ENCODE measurements around the gene TXNL4A.

The TXNL4A gene

DNA sequence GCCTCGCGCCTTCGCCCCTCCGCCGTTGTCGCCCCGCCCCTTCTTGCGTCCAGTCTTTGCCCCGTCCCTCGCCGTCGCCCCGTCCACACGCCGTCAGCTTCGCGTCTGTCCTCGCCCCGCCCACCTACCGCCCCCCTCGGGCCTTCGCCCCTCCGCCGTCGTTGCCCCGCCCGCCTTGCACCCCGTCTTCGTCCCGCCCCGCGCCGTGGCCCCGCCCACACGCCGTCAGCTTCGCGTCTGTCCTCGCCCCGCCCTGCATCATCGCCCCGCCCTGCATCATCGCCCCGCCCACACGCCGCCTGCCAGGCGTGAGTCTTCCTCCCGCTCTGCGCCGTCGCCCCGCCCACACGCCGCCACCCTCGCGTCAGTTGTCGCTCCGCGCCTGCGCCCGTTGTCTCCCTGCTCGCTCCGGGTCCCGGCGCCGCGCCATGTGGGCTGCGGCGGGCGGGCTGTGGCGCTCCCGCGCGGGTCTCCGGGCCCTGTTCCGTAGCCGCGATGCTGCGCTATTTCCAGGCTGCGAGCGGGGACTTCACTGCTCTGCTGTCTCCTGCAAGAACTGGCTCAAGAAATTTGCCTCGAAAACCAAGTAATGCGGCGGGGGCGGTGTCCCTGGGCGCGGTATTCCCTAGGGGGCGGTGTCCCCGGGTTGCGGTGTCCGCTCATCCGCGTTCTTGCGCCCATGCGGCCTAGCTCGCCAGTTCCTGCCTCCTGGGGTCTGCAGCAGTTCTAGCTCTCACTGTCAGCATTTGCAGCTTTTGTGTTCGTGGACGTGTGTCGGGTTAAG, 45.9 kb upstream of the TXNL4A start, which contains the start of gene RBFA:
Gene RBFA, plus strand, starts transcription at position 367 of the 784 bp plus-strand sequence. Its CDS starts 62 bp downstream, at position 429.
- TF ChIP-seq POLR2AphosphoS5 (IDR thresholded peaks at IDR 0.05; ENCODE audit: low read depth, low read length): peak; percentile 77
- no peak for TF ChIP-seq SIN3A (IDR thresholded peaks at IDR 0.05; ENCODE audit: borderline replicate concordance, insufficient read depth, low read length)
- 0 out of 2 replicates have a peak, but pooled peaks have one; percentile 51 for TF ChIP-seq TAF1 (IDR thresholded peaks at IDR 0.05; ENCODE audit: borderline replicate concordance, insufficient read depth, low read length)
- peak; percentile 65 for TF ChIP-seq FOXP2 (optimal IDR thresholded peaks at IDR 0.05; ENCODE audit: borderline replicate concordance, extremely low read depth, extremely low read length, insufficient read depth)

DNA sequence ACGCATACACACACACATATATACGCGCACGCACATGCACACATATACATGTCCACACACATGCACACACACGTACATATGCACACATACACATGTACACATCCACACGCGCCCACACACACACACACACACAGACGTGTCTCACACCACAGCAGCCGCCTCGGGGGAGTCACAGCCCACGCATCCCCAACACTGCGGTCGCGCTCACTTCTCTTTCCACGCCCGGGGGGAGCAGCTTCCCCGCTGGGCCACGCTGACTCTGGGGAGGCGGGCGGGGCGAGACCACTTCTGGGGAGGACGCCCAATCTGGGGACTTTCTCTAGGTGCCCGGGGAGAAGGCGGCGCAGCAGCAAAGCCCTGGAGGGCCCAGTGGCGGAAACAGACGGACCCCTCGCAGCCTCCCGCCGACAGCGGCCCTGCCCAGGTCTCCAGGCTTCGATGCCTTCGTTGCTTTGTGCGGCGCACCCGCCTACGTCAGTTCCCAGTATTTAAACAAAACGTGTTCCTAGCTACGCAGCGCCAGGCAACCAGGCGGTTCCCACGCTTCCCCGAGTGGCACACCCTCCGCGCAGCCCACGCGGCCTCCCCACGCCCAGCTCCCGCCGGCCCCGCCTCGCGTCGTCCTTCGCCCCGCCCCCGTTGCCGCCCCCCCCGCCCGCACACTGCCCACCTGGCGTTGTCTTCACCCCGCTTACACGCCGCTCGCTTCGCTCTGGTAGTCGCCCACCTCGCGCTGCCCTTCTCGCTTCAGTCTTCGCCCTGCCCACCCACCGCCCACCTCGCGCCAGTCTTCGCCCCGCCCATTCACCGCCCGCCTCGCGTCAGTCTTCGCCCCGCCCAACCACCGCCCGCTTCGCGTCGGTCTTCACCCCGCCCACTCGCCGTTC, 45.1 kb upstream of the TXNL4A start:
- TF ChIP-seq SIN3A (IDR thresholded peaks at IDR 0.05; ENCODE audit: borderline replicate concordance, insufficient read depth, low read length) (no peak), FOXP2 (optimal IDR thresholded peaks at IDR 0.05; ENCODE audit: borderline replicate concordance, extremely low read depth, extremely low read length, insufficient read depth) (no peak)

DNA sequence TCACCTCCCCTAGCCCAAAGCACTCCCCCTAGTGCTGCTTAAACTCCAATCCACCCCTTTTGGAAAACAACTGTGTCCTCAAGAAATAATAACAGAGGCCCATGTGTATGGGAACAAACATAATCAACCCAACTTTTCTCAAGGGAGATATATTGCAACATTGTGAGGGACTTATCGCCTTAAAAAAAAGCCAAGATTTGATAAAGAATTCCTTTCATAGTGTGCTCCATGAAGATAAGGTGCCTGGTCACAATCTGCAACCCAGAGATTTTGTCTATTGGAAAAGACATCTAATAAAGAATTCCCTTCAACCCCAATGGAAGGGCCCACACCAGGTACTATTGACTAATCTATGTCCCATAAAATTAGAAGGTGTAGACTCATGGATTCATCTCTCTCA, 41.3 kb upstream of the TXNL4A start:
- no peak for TF ChIP-seq FOXP2 (optimal IDR thresholded peaks at IDR 0.05; ENCODE audit: borderline replicate concordance, extremely low read depth, extremely low read length, insufficient read depth)
- TF ChIP-seq, protein P1, sequence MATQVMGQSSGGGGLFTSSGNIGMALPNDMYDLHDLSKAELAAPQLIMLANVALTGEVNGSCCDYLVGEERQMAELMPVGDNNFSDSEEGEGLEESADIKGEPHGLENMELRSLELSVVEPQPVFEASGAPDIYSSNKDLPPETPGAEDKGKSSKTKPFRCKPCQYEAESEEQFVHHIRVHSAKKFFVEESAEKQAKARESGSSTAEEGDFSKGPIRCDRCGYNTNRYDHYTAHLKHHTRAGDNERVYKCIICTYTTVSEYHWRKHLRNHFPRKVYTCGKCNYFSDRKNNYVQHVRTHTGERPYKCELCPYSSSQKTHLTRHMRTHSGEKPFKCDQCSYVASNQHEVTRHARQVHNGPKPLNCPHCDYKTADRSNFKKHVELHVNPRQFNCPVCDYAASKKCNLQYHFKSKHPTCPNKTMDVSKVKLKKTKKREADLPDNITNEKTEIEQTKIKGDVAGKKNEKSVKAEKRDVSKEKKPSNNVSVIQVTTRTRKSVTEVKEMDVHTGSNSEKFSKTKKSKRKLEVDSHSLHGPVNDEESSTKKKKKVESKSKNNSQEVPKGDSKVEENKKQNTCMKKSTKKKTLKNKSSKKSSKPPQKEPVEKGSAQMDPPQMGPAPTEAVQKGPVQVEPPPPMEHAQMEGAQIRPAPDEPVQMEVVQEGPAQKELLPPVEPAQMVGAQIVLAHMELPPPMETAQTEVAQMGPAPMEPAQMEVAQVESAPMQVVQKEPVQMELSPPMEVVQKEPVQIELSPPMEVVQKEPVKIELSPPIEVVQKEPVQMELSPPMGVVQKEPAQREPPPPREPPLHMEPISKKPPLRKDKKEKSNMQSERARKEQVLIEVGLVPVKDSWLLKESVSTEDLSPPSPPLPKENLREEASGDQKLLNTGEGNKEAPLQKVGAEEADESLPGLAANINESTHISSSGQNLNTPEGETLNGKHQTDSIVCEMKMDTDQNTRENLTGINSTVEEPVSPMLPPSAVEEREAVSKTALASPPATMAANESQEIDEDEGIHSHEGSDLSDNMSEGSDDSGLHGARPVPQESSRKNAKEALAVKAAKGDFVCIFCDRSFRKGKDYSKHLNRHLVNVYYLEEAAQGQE (IDR thresholded peaks at IDR 0.05; ENCODE audit: insufficient read depth in 1 of 2, low read depth in 2 of 2, low read length in 2 of 2): no peak
- TF ChIP-seq TAF1 (IDR thresholded peaks at IDR 0.05; ENCODE audit: borderline replicate concordance, insufficient read depth, low read length): no peak
- no peak for TF ChIP-seq POLR2AphosphoS5 (IDR thresholded peaks at IDR 0.05; ENCODE audit: low read depth, low read length)
- no peak for TF ChIP-seq SIN3A (IDR thresholded peaks at IDR 0.05; ENCODE audit: borderline replicate concordance, insufficient read depth, low read length)

DNA sequence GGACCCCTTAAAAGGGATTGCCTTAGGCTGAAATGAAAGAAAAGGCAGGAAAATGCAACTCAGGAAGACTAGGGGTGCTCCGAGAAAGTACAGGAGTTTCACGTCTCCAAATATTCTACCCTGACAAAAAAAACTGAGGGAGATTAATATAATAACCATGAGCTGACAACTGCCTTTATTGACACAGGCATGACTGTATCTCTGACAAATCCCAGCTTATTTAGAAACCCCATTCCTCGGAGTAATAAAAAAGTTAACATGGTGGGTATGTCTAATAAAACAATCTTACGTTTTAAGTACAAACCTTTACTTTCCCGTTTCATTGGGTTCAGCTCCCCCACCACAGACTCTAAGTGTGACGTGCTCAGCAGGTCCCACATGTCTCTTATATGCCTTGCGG, 38.0 kb upstream of the TXNL4A start:
- no peak for TF ChIP-seq POLR2AphosphoS5 (IDR thresholded peaks at IDR 0.05; ENCODE audit: low read depth, low read length)
- TF ChIP-seq FOXP2 (optimal IDR thresholded peaks at IDR 0.05; ENCODE audit: borderline replicate concordance, extremely low read depth, extremely low read length, insufficient read depth): no peak
- no peak for TF ChIP-seq TAF1 (IDR thresholded peaks at IDR 0.05; ENCODE audit: borderline replicate concordance, insufficient read depth, low read length)
- TF ChIP-seq, protein P1 (IDR thresholded peaks at IDR 0.05; ENCODE audit: insufficient read depth in 1 of 2, low read depth in 2 of 2, low read length in 2 of 2): no peak
- TF ChIP-seq SIN3A (IDR thresholded peaks at IDR 0.05; ENCODE audit: borderline replicate concordance, insufficient read depth, low read length): no peak

DNA sequence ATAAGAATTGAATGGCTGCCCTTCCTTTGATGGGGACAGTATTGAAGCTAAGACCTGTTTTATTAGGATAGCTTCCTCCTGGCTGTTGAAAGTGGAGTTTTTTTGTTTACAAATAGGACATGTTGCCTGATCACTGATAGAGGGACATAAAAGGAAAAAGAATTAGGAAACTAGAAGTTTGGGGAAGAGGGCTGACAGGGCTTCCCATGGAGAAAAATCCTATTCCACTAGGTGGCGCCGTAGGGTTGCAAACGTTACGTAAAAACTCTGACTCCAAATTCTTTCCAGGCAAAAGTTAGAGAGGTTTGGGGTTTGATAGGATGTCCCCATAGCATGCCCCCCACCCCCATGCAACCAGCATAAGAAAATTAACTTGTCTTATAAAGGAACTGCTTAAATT, 34.8 kb upstream of the TXNL4A start:
- TF ChIP-seq TAF1 (IDR thresholded peaks at IDR 0.05; ENCODE audit: borderline replicate concordance, insufficient read depth, low read length): no peak

DNA sequence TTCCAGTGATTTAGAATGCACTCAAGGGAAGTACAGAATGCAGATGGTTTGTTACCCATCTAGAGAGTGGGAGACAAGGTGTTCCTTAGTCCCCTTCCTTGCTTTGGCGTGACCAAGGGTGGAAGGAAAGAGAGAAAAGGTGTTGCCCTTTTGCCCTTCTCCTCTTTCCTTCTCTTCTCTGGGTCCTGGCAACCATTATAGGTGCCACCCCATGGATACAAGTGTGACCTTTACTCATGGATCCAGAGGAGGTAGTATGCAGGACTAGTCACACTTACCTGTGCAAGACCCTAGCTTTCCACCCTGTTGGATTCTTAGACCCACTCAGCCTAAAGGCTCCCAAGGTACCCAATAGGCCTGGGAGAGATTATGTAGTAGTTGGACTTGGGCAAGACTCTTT, 34.2 kb upstream of the TXNL4A start:
- TF ChIP-seq POLR2AphosphoS5 (IDR thresholded peaks at IDR 0.05; ENCODE audit: low read depth, low read length): no peak
- no peak for TF ChIP-seq FOXP2 (optimal IDR thresholded peaks at IDR 0.05; ENCODE audit: borderline replicate concordance, extremely low read depth, extremely low read length, insufficient read depth)
- TF ChIP-seq, protein P1 (IDR thresholded peaks at IDR 0.05; ENCODE audit: insufficient read depth in 1 of 2, low read depth in 2 of 2, low read length in 2 of 2): no peak
- TF ChIP-seq TAF1 (IDR thresholded peaks at IDR 0.05; ENCODE audit: borderline replicate concordance, insufficient read depth, low read length): no peak
- TF ChIP-seq SIN3A (IDR thresholded peaks at IDR 0.05; ENCODE audit: borderline replicate concordance, insufficient read depth, low read length): no peak

Measured in PFSK-1 (cell line).